ENCODE measurements around the gene TPGS2. TPM values are rescaled to one million over a fixed set of nuclear protein-coding genes. Genes with fewer than 3 reads are reported as not detected.

TPGS2 gene
- polyA plus RNA-seq, 1 of the 3 experiments (the other 2 are of a cell fraction), result 235 TPM

Other genes starting within 250 kb of the TPGS2 start
- 2.6 and 3.3 TPM in 2 replicates for gene KIAA1328, start 125 bp upstream of the TPGS2 start, polyA plus RNA-seq (2012; rRNA removed)

All from SK-N-SH (cell line).